ENCODE data around the gene HMX3.

The HMX3 gene

DNA sequence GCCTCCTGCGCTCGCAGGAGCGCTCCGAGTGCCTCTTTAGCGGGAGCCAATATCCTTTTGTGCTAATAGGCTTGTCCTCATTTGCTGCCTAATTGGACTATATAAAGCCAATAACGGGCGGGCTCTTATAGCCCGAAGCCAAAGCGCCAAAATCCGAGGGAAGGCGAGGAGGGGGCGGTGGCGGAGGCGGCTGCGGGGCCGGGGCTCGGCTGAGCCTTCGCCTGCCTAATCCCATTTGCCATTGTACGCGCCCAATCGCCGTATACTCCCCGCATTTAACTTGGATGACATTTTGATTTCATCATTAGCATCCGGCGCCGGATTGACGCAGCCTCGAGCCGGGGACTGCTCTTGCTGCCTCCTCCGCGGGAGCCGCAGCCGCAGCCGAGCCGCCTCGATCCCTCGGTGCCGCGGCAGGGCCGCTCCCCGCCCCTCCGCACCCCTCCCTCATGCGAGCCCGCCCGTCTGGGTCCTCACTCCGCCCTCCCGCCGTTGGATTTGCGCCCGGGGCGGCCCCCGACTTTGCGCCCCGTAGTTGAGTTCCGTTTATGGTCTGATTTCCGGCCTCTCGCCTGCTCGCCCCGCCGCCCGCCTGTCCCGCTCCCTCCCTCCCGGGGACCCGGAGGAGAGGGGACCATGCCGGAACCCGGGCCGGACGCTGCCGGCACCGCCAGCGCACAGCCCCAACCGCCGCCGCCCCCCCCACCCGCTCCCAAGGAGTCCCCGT, at the start of gene HMX3:
HMX3 (plus strand) TSS at position 556 of the 727 bp plus-strand sequence; CDS start at position 637, 81 bp downstream.
- DNase-seq, result no peak

DNA sequence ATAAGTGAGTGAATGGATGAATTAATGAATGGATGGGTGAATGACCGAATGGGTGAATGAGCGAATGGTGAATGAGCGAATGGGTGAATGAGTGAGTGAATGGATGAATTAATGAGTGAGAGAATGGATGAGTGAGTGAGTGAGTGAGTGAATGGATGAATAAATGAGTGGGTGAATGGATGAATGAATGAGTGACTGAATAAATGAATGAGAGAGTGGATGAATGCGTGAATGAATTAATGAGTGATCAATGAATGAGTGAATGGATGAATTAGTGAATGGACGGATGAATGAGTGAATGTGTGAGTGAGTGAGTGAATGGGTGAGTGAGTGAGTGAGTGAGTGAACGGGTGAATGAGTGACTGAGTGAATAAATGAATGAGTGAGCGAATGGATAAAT, 49.5 kb upstream of the HMX3 start:
- DNase-seq, result no peak

DNA sequence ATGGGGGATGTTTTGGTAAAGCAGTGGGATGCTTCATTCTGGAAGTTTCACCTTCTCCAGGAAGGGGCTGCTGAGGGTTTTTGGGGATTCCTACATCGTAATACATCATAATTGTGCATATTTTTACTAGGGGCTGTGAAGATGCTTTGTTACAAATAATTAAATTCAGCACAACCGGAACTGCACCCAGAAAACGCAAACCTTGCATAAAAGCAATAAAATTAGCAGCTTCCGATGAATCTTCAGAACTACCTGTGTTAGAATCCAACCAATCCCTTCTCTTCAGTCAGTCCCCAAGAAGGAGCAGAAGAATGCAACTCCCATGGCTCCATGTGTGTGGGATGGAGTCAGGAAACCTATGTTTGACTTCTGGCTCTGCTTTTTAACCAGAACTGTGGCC, 48.4 kb upstream of the HMX3 start:
- DNase-seq, result no peak

DNA sequence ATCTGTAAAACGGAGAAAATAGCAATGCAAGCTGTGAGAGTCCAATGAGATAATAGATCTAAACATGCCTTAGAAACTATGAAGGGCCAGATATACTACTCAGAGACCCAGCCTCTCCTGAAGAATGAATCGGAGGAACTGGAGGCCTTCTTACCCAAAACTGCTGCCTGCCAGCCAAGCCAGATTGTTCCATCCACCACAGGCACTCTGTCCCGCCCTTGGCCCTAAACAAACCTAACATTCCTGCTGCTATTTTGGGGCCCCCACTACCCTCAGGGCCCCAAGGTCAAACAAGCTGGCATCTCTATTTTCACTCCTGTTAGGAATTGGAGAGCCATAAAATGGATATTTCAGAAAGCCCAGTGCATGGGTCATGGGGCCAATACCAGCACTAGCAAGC, 48.0 kb upstream of the HMX3 start:
- DNase-seq, result no peak

DNA sequence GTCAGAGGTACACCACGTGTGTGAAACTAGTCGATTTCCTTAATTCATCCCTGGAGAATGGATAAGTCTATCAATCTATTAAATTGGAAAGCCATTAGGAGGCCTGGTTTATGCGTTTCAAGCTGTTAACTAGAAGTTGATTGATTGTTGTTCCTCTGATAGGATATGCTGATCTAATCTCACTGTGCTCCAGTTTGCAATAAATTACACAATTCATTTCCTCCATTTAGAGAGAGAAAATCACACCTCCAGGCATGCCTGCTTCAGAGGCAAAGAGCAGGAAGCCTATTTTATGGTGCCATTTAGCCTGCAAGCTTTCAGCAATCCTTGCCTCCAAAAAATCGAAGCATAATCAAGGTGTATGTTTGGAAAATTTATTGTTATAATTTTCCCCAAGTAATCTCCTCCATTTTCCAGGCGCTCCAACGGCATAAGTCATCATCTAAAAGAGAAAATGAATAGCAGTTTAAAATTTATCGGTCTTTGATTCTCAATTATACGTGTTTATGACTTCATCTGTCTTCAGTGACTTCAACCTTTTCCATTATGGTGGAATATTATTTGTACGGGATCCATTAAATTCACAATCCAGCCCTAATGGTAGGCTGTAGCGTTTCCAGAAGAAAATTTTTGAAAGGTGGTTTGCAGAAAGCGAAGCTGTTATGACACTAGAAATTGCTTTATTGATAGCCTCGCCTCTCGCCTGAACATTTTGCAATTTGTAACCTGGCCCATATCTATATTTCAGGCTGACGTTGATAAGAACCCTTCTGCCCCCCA, 42.9 kb upstream of the HMX3 start:
- no peak for DNase-seq

DNA sequence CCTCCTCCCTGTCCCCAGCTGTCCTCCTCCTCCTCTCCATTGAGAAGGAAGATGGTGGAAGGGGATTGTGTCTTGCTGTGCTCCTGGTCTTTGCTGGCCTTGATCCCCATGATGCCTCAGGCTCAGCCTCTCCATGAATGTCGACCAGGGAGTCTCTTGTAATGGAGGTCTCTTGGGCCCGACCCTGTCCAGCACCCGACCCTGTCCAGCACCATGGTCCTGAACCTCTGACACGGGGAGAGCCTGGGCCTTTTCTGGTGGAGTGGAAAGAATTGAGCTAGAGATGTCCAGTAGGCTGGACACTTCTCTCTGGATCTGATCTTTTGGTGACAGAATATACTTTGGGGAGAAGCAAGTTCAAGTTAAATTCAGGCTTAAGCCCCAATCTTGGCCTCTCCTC, 42.3 kb upstream of the HMX3 start:
- no peak for DNase-seq

DNA sequence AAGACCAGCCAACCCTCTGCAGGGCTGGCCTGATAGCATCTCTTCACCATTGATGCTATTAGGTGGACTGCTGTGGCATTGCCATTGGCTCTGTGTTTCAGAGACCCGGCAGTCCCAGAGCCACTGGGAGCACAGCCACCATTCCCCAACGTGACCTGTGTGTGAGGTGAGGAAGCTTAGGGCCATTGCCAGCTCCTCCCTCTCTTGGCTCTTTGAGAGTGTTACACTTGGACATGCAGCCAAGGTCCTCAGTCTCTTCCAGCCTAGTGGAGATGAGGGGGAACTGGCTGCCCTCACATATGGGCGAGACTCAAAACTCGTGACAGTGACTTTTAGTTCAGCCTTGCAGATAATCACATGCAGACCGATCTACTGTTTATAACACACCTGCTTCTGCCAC, 39.3 kb upstream of the HMX3 start:
- DNase-seq, result no peak

DNA sequence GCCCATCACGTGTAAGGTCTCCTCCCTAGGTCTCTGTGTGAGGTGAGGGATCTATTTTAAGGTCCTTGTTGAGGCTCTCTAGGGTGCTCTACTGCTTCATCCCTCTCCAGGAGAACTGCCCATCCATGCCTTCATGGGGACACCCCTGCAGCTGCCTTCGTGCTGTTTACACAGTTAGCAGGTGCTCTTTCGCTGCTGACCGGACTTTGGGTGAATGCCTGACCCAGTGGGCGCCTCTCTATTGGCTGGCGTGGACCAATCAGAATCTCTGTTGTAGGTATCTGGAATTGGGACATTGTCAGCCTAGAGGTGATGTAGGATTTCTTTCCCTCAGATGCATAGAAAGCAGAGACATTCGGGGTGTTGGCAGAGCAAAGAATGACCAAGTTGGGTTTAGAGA, 38.7 kb upstream of the HMX3 start:
- no peak for DNase-seq

DNA sequence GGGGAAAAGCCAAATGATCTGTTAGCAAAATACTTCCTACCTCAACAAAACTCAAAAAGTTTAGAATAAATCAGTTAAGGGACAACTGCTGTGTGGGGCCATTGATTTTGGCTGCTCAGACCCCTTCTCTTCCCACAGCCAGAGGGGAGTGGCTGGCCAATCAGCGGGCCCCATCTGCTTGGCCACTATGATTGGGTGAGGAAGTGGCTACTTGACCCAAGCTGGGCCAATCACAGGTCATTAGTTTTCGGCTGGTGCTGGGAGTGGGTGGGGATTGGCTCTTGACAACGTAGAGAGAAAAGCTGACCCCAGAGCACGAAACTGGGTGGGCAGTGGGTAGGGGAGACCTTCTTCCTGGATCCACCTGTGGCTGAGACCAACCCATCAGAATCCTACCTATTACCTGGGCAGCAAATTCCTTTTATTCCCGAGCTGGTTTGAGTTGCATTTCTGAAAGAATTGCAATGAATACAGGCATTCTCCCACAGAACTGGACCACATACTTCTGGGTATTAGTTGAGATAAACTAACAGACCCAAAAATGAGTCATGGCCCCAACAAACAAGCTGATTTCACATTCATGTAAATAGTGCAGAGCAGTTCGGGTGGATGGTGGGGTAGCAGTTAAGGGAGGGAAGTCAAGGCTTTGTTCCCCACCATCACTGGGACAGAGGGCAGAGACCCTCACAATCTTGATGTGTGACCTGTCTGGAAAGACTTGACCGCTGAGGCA, 35.6 kb upstream of the HMX3 start:
- no peak for DNase-seq

DNA sequence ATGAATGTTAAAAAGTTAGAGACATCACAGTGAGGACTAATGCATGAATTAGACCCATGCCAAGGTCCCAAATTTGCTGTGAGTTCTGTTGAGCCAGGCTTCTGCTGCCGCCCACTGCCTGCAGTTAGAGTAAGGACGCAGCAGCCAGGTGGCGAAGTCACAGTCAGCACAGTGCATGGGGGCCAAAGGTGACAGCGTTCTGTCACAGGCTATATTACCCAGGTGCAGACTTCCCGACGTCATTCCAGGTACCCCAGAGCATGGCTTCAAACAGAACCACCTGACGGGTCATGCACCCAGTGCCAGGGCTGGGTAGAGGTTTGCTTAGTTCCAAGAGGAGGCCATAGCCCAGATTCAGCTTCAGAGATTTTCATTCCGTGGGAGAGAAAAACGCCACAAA, 33.9 kb upstream of the HMX3 start:
- no peak for DNase-seq

DNA sequence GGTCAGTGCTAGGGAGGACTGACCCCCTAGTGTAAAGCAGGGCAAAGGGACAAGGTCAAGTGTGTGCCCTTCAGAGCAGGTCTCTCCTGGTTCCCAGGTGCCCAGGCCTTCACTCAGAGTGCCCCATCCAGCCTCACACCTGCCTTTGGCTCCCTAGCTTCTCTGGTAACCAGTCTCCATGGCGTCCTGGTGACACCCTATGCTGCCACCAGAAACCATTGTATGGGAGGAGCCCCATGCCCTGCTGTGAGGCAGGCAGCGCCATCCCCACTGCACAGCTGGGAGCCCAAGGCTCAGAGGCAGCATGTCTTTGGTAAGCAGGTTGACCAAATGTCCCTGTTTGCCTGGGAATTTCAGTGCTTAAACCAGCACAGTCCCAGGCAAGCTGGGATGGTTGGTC, 33.1 kb upstream of the HMX3 start:
- DNase-seq, result no peak

DNA sequence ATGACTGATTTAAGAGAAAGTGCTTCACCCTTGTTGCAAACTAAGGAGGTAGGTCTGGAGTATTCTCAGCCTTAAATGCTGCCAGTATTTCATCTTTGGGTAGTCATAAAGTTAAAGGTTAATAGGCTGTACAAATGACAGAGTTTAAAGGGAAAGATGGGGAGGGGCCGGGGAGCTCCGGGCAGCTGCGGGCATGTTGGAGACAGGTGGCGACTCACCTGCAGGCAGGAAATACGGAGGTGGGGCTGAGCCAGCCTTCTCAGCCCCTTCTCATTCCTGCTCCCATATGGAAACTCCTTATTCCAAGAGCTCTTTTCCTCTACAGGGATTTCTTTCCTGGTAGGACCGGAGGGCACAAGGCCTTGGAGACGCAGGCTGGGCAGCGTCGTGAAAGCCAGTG, 31.8 kb upstream of the HMX3 start:
- no peak for DNase-seq

DNA sequence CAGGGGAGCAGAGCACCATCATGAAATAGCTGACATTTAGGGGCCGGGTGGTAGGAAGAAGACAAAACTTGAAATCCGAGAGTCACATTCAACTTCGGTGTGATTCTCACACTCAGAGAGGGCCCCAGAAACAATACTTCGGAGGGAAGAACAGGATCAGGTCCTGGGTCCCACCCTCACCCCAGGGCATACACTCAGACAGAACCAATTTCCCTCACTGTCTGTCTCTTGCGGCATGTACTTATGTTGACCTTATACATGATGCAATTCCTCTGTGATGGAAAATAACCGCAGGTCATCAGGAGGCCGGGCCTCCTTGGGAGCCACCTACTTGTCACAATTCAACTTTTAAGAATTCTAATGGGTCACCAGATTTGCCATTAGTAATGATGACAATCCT, 26.3 kb upstream of the HMX3 start:
- no peak for DNase-seq

DNA sequence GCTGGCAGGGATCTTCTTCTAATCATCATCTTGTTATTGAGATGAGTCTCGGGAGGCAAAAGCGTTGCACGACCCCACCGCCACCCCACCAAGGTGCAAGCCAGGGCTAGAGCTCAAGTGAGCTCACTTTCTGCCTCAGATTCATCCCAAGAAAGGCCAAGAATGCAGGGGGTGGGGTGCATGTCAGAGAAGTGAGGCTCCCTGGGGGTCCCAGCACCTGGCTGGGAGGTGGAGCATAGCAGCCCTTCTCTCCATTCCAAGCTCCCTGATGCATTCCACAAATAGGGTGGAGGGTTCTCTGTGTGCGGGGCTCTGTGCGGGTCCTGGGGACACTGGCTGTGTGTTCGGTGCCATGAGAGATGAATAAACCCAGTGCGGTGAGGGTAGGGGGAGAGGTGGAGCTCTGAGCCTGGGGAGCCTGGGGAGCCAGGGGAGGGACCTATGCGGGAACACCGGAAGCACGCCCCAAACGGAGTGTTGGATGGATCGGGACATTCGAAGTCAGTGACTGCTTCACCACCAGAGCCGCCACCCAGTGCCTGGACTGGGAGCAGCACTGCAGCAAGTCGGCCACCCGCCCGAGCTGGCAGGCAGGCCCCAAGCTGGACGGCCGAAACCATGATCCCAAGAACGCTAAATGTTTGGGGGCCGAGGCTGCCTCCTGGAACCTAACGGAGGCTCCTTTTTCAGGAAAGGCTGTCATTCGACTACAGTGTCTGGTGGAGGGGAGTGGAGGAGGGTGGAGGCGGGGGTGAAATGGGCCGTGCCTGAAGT, 17.9 kb upstream of the HMX3 start:
- no peak for DNase-seq

DNA sequence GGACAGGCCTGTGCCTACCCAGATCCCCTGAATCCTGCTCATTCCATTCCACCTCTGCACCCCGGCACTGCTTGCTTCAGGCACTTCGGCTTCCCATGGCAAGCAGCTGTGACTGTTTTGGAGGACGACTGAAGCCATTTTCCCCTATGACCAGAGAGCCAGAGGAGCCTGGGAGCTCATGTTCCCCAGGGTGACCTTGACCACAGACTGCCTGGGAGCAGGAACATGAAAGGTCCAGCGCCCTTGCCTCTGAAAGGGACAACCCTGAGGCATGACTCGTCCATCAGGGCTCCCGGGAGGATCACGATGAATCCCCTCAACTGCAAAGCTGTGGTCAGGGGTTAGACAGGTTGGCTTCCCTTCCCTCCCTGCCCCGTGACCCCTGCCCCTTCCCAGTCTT, 16.7 kb upstream of the HMX3 start:
- no peak for DNase-seq

DNA sequence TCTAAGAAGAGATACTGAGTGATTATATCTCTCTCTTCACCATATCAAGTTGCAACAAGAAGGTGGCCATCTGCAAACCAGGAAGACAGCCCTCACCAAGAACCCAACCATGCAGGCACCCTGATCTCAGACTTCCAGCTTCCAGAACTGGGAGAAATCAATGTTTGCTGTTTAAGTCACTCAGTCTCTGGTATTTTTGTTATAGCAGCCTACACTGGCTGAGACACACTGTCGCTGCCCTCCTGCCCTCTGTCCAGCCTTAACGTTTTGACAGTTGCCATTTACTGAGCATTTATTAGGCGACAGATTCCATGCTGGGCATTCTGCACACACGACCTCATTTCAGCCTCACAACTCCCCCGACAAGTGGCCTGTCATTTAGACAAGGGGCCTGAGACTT, 9.5 kb upstream of the HMX3 start:
- DNase-seq, result no peak

DNA sequence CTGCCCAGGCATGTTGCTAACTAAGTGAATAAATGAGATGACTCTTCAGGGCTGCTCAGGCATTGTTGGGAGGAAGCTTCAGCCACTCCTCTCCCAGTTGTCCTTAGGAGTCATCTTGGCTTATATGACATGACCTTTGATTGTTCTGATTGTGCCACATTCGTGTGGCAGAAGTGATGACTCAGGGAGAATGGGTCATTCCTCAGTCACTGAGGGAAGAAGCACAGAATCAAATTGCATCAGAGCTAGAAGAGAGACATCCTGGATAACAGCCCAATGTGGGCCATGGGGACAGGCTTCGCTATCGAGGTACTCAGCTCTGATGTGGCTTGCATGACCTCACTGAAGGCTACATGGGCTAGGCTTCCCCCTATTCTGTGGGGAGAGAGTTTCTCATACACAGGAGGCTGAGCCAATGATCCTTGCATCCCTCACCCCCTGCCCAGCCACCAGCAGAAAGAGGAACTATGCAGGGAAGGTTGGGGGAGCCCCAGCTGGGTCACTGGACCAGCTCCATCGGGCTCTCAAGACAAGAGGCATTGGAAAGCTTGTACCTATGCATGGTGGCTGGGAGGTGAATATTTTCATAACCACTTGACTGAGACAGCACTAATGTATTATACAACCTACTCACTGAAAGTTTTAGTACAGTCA, 6.0 kb upstream of the HMX3 start:
- DNase-seq, result no peak

DNA sequence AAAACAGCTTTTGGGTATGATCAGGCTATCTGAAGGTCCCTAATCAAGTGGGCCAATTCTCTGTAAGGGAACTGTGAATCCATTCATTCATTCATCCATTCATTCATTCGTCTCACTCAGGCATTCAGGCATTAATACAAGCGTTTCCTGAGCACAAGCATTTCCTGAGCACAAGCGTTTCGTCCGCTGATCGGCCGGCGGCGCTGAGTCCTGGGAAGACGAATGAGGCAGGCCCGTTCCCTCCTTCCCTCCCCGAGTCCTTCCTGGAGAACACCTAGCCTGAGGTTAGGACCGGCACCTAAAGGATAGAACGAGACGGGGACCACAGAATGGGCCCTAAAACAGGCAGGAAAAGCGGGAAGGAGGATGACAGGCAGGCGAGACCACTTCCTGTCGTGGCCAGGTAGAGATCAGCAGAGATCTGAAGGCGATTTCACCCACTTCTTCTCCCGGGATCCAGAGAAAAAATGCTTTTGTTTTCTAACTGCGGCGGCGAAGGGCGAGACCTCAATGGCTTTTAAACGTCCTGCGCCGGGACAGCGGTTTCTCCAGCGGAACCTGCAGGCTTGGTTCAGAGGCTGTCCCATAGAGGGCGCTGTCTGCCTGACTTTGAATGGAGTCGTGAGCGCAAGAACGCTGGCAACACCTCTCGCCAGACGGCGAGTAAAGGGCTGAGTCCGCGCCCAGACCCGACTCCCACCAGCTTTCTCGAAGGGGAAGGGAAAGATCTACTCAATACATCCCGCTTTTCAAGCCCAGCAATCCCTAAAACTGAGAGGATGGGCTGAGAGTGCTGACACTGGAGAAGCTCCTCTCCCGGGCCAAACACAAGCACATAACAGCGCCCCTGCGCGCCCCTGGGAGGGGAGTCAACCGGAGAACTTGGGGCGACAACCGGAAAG, 2.9 kb upstream of the HMX3 start:
- peak; percentile 89 for DNase-seq

DNA sequence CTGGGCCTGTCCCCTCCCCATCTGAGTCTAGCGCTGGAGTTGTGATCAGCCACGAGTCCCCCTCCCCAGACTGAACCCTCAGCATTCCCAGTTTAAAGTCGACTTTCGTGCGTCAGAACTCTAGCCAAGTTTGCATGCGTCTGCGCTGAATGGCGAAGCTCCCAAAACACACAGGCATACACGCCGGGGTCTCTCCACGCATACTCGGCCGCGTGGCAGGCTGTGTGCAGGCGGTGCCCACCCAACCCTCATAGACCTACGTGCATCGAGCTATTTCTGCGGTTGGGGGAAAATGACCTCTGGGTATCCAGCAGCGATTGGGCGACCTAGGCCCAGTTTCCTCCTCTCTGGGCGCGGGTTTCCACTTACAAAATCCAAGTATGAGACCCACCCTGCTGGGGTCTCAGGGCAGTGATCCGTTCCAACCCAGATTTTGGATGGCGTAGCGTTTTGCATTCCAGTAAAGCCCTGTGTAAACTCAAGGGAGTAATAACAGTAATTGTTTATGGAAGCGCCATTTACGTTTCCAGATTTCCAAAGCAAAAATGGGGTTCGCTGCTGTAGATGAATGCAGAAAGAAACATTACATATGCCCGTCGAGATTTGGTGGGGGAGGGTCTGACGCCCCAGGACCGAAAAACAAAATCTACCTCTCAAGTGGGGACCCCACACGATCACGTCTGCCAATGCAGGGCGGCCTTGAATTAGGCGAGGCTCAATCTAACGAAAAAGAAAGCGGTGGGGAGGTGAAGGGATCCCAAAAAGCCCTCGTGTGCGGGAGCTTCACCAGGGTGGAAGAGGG, 2.0 kb upstream of the HMX3 start:
- DNase-seq, result no peak

DNA sequence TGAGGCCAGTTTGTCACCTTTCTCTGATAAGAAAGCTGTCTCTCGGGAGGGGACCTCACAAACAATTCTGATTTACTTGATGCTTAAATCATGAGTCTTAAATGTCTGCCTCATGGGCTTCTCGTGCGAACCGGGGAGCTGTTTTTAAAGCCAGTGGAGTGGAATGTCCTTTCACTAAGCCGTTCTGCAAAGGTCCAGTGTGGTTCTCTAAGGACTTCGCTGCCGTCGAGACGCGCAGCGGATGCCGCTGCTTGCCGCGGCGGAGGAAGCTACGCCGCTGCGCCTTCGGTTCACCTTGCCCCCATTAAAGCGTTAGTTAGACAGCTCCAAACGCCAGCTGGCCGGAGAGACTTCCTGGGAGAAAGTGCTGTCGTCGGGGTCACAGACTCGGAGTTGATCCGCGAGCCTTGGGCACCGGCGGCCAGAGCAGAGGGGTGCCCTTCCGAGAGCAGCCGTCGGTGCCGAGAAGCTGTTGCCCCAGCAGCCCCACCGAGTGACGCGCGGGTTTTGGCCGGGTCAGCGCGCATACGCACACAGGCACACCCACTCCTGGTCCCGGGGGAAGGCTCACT, 1.3 kb upstream of the HMX3 start:
- no peak for DNase-seq

All from activated CD4-positive, alpha-beta T cell treated with anti-CD3 and anti-CD28 coated beads, Interleukin-2, Interleukin-6, amounts not matched to agents 100 ng/mL and 50 ng/mL, durations not matched to agents 16 hours and 8 hours (primary cell).